Prostate gland (tissue), 2 donors: Measurements from ENCODE around the gene PTPRG.

ENCODE experiments used
- CTCF ChIP-seq, 4 experiments: fragments of 200-600 bp in 2 of 4; fragments of 450-650 bp in 2 of 4; sonication (generic) in 2 of 4; IDR thresholded peaks; 1 replicate in 3 of 4; 2 replicates in 1 of 4; pipeline ENCODE4 v1.5.1; 2016 to 2019; ENCODE audit warnings: antibody characterized with exemption in 4 of 4, mild to moderate bottlenecking in 2 of 4, moderate library complexity in 2 of 4
- POLR2A ChIP-seq: fragments of 450-650 bp; IDR thresholded peaks from one replicate; pipeline ENCODE4 v1.6.1; 2016; ENCODE audit warnings: antibody characterized with exemption, mild to moderate bottlenecking
- POLR2AphosphoS5 ChIP-seq: sonication (generic); formaldehyde crosslinking; IDR thresholded peaks from one replicate; pipeline ENCODE4 v1.6.1; 2017; ENCODE audit warnings: antibody characterized with exemption

GRCh38 chr3:62203561-62203960, 642.2 kb downstream of the PTPRG start:
- TF ChIP-seq CTCF (IDR thresholded peaks at IDR 0.05) (no peak), POLR2A (no peak), POLR2AphosphoS5 (no peak)
